Uterus (tissue), 4 donors: ENCODE measurements around the gene PTX4. TPM values are rescaled to one million over a fixed set of nuclear protein-coding genes. Genes with fewer than 3 reads are reported as not detected.
"Not testable (repeated sequence)": the region's sequence is repeated elsewhere in the genome, so short reads cannot be mapped to it uniquely, and the experiment has no call there.

ENCODE experiments used
- DNase-seq, 2 donors: peaks; one replicate each; pipeline ENCODE4 v3.0.0-alpha.2; 2019 to 2020
- H3K27ac ChIP-seq, 2 donors: fragments of 200-600 bp; sonication (generic); 1 replicate in 1 of 2; 2 replicates in 1 of 2; pipeline ENCODE4 v1.5.1; 2016 to 2018
- H3K27me3 ChIP-seq, 2 donors: fragments of 200-600 bp; sonication (generic); one replicate each; pipeline ENCODE4 v1.5.1; 2018 to 2019; ENCODE audit warnings: control low read depth in 1 of 2
- H3K36me3 ChIP-seq, 2 donors: fragments of 200-600 bp; sonication (generic); one replicate each; pipeline ENCODE4 v1.5.1; 2019; ENCODE audit warnings: control low read depth in 1 of 2
- H3K4me1 ChIP-seq, 2 donors: fragments of 200-600 bp; sonication (generic); one replicate each; pipeline ENCODE4 v1.5.1; 2018 to 2019; ENCODE audit warnings: control low read depth in 1 of 2
- H3K4me3 ChIP-seq, 2 donors: fragments of 200-600 bp; sonication (generic); 1 replicate in 1 of 2; 2 replicates in 1 of 2; pipeline ENCODE4 v1.5.1; 2018 to 2019; ENCODE audit warnings: mild to moderate bottlenecking in 1 of 2
- H3K9me3 ChIP-seq, 2 donors: fragments of 200-600 bp; sonication (generic); one replicate each; pipeline ENCODE4 v1.5.1; 2019; ENCODE audit warnings: control low read depth in 1 of 2
- POLR2A ChIP-seq, 2 donors: fragments of 450-650 bp; IDR thresholded peaks; one replicate each; pipeline ENCODE4 v1.6.1; 2016; ENCODE audit warnings: antibody characterized with exemption in 2 of 2, mild to moderate bottlenecking in 1 of 2, moderate library complexity in 1 of 2
- intact Hi-C: fragments of 100-400 bp; cut with DNase I; formaldehyde crosslinking; loops from one replicate; pipeline ENCODE4 v1.15.1; 2023; ENCODE audit warnings: low total_unique reads
- total RNA-seq, 4 donors: library from RNA; depleted of rRNA in 3 of 4; stranded (reverse); fragments of >200 nt in 3 of 4; gene quantifications; one replicate each; pipeline versions ENCODE4 v1.1.0 to v1.2.4, GENCODE V29; 2014 to 2023
- TF ChIP-seq, protein P1 (sequence below), 4 experiments: fragments of 200-600 bp in 2 of 4; fragments of 450-650 bp in 2 of 4; sonication (generic) in 2 of 4; IDR thresholded peaks; one replicate each; pipeline ENCODE4 v1.5.1; 2016 to 2019; ENCODE audit warnings: antibody characterized with exemption in 4 of 4, mild to moderate bottlenecking in 2 of 4, moderate library complexity in 1 of 4
- donor health status: DM: yes; HTN: yes; CAD: no.

Gene PTX4
- total RNA-seq, 4 donors from 2014 or later = 0.28 to 0.52 TPM; not detected in 2

DNA sequence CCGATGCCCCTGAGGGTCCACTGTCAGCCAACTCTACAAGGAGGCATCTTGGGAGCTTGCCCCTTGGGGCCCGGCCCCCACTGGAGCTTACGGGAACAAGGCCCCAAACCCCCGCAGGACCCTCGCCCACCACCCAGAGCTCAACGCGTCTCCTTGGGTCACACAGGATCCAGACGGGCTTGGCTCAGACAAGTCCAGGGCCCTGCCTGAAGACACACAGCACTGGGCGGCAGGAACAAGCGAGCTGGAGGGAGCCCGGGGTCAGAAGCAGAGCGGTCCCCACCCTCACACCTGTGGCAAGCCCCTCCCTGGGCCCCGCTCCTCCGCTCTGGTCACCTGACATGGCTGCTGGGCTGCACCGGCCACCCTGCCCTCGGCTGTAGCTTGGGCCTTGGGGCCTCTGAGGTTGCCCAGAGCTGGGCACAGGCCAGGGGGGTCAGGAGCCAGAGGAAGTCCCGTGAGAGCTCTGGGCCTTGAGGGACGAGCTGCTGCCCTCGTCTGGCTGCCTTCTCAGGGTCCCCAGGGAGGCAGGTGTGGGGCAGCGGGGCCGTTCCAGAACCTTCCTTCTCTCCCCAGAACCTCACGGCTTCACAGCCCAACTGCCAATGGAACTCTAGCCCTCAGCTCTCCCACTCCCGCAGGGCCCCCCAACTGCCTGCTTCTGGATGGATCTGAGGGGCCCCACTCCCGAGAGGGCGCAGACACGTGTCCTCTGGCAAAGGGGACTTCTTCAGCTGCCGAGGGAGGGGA lies 44.6 kb downstream of the PTX4 start, which contains the start of gene CCDC154:
CCDC154 (minus strand) TSS at position 577 of the 750 bp plus-strand sequence; CDS start at position 343, 234 bp downstream.
- no peak for DNase-seq
- Histone ChIP-seq H3K27me3 (no peaks in the 10 kb centered on the region), H3K4me1 (no peaks in the 10 kb centered on the region), H3K36me3 (no peaks in the 10 kb centered on the region), H3K9me3 (no peaks in the 10 kb centered on the region), H3K27ac (no peak within 1 kb of the TSS), H3K4me3 (no peak within 1 kb of the TSS)
- intact Hi-C loops = no loop called here
- TF ChIP-seq, protein P1, sequence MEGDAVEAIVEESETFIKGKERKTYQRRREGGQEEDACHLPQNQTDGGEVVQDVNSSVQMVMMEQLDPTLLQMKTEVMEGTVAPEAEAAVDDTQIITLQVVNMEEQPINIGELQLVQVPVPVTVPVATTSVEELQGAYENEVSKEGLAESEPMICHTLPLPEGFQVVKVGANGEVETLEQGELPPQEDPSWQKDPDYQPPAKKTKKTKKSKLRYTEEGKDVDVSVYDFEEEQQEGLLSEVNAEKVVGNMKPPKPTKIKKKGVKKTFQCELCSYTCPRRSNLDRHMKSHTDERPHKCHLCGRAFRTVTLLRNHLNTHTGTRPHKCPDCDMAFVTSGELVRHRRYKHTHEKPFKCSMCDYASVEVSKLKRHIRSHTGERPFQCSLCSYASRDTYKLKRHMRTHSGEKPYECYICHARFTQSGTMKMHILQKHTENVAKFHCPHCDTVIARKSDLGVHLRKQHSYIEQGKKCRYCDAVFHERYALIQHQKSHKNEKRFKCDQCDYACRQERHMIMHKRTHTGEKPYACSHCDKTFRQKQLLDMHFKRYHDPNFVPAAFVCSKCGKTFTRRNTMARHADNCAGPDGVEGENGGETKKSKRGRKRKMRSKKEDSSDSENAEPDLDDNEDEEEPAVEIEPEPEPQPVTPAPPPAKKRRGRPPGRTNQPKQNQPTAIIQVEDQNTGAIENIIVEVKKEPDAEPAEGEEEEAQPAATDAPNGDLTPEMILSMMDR (IDR thresholded peaks at IDR 0.05) = no peak
- no peak for TF ChIP-seq POLR2A (IDR thresholded peaks at IDR 0.05)

DNA sequence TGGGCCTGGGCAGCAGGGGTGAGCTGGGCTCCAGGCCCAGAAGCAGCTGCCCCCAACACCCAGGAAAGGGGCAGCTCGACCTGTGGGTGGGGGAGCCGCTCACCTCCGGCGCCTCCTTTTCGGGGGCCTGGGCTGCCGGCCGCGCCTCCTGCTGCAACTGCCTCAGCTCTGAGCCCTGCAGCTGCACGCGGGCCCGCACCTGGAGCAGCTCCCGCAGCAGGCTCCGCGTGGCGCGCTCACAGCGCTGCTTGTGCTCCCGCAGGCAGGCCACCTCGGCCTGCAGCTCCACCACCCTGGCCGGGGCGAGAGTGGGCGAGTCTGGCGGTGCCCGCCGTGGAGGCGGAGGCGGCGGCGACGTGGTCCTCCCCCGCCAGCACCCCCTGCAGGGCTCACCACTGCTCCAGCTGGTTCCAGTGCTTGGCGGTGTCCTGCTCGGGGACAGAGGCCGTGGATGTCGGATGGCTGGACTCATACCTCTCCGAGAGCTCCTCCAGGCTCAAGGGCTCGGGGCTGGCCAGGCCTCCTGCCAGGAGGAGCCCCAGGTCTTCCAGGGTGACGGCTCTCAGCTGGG lies 45.3 kb downstream of the PTX4 start:
- H3K4me1 ChIP-seq = no peaks in the 10 kb centered on the region
- no peak for DNase-seq
- no peaks in the 10 kb centered on the region for H3K27me3 ChIP-seq
- no peaks in the 10 kb centered on the region for H3K9me3 ChIP-seq
- intact Hi-C loops = no loop called here
- TF ChIP-seq, protein P1 (IDR thresholded peaks at IDR 0.05) = no peak
- TF ChIP-seq POLR2A (IDR thresholded peaks at IDR 0.05) = no peak
- H3K36me3 ChIP-seq = no peaks in the 10 kb centered on the region
- H3K27ac ChIP-seq = no peak overlapping the region
- no peak overlapping the region for H3K4me3 ChIP-seq

DNA sequence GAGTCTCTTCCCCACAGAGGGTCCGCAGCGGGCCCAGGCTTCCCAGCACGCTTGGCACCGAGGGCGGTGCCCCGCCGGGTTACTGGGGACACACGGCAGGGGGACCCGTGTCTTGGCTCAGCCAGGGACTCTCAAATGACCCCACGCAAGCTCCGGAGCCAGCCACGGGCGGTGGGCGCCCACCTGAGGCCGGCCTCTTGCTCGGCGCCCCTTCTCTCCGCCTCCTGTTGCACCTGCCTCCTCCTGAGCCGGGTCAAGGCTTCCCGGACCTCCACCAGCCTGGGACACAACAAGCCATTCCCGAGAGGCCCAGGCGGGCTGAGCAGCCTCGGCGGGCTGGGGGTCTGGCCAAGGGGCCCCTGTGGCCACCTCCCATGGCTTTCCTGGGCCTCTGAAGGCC lies 46.0 kb downstream of the PTX4 start:
- Histone ChIP-seq H3K4me1 (no peaks in the 10 kb centered on the region), H3K4me3 (no peak overlapping the region), H3K27ac (no peak overlapping the region), H3K36me3 (no peaks in the 10 kb centered on the region), H3K9me3 (no peaks in the 10 kb centered on the region), H3K27me3 (no peaks in the 10 kb centered on the region)
- intact Hi-C loops = no loop called here
- no peak for TF ChIP-seq POLR2A (IDR thresholded peaks at IDR 0.05)
- TF ChIP-seq, protein P1 (IDR thresholded peaks at IDR 0.05) = no peak
- DNase-seq = no peak

DNA sequence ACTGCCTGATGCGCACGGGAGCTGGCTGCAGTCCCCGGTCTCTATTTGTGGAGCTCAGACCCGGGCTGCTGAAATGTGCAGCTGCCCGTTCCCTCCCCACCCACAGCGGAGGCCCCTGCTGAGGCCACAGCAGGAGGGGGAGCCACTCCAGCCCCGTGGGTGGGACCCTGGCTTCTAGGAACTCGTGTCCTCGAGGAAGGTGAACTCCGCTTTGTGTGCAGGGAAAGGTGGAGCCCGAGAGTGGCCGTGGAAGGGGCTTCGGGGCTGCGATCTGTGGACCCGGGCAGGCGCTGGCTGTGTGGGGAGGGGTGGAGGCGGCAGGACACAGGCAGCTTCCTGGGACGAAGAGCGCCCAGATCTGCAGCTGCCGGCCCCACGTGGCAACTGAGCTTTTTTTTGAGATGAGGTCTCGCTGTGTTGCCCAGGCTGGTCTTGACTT lies 47.3 kb downstream of the PTX4 start:
- intact Hi-C loops = no loop called here
- no peaks in the 10 kb centered on the region for H3K27me3 ChIP-seq
- H3K4me3 ChIP-seq = no peak overlapping the region
- H3K27ac ChIP-seq = no peak overlapping the region
- H3K4me1 ChIP-seq = no peaks in the 10 kb centered on the region
- no peaks in the 10 kb centered on the region for H3K9me3 ChIP-seq
- DNase-seq = no peak
- H3K36me3 ChIP-seq = no peaks in the 10 kb centered on the region
- no peak for TF ChIP-seq POLR2A (IDR thresholded peaks at IDR 0.05)
- TF ChIP-seq, protein P1 (IDR thresholded peaks at IDR 0.05) = no peak

DNA sequence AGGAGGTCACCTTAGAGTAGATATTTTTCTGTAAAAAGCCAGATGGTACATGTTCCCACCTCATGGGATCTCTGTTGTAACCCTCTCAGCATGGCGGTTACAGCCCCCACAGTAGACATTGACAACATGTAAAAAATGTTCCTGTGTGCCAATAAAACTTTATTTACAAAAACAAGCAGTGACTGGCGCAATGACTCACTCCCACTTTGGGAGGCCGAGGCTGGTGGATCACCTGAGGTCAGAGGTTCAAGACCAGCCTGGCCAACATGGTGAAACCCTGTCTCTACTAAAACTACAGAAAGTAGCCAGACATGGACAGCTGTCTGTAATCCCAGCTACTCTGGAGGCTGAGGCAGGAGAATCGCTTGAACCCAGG lies 49.1 kb downstream of the PTX4 start:
- H3K36me3 ChIP-seq, DNase-seq, H3K4me3 ChIP-seq, H3K27ac ChIP-seq, intact Hi-C loops, H3K4me1 ChIP-seq, H3K9me3 ChIP-seq, H3K27me3 ChIP-seq: not testable (repeated sequence)
